ENCODE measurements around the gene TBK1.

DNA sequence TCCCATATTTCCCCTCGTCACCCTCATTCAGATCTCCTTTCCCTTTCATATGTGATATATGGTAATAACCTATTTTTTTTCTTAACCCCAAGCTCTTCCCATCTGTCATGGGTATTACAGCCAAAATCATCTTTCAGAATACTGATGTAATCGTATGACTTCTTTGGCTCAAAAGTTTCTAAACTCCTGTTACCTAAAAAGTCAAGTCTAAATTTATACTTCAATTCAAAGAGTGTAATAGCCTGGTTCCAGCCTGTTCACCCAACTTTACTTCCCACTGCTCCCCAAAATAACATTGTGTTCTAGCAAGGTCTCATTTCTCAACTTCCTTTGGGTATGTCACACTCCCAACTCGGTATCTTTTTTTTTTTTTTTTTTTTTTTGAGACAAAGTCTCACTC lies 48.5 kb downstream of the TBK1 start:
- TF ChIP-seq POLR2A (IDR thresholded peaks at IDR 0.05) (no peak), EP300 (IDR thresholded peaks at IDR 0.05) (no peak), POLR2AphosphoS5 (IDR thresholded peaks at IDR 0.05) (no peak)
- TF ChIP-seq, protein P1, sequence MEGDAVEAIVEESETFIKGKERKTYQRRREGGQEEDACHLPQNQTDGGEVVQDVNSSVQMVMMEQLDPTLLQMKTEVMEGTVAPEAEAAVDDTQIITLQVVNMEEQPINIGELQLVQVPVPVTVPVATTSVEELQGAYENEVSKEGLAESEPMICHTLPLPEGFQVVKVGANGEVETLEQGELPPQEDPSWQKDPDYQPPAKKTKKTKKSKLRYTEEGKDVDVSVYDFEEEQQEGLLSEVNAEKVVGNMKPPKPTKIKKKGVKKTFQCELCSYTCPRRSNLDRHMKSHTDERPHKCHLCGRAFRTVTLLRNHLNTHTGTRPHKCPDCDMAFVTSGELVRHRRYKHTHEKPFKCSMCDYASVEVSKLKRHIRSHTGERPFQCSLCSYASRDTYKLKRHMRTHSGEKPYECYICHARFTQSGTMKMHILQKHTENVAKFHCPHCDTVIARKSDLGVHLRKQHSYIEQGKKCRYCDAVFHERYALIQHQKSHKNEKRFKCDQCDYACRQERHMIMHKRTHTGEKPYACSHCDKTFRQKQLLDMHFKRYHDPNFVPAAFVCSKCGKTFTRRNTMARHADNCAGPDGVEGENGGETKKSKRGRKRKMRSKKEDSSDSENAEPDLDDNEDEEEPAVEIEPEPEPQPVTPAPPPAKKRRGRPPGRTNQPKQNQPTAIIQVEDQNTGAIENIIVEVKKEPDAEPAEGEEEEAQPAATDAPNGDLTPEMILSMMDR (IDR thresholded peaks at IDR 0.05) = no peak

Measured in upper lobe of left lung (tissue), 4 donors.